Central memory CD8-positive, alpha-beta T cell (primary cell): Measurements from ENCODE around the gene SP4.

ENCODE experiments used
- ATAC-seq: fragments of 150-1000 bp; cut with Tn5 transposase; replicated peaks from 2 replicates; pipeline ENCODE4 v1.10.0; 2022; ENCODE audit warnings: mild to moderate bottlenecking, moderate FRiP score, moderate number of reproducible peaks; ENCODE audit not compliant: poor library complexity, severe bottlenecking; ENCODE audit errors: extremely low read depth
- DNase-seq, 2 donors: peaks; one replicate each; pipeline ENCODE4 v3.0.0; 2021; ENCODE audit warnings: low spot score in 2 of 2
- H3K27ac Mint-ChIP-seq: one replicate; pipeline ENCODE4 v1.8.0; 2022; ENCODE audit warnings: low read depth, mild to moderate bottlenecking, moderate library complexity, mixed read lengths
- H3K27me3 Mint-ChIP-seq: one replicate; pipeline ENCODE4 v1.8.0; 2022; ENCODE audit warnings: mixed read lengths
- H3K36me3 Mint-ChIP-seq: one replicate; pipeline ENCODE4 v1.8.0; 2022; ENCODE audit warnings: mild to moderate bottlenecking, moderate library complexity, mixed read lengths; ENCODE audit not compliant: insufficient read depth
- H3K4me1 Mint-ChIP-seq: one replicate; pipeline ENCODE4 v1.8.0; 2022; ENCODE audit warnings: mixed read lengths
- H3K4me3 Mint-ChIP-seq: one replicate; pipeline ENCODE4 v1.8.0; 2022; ENCODE audit warnings: mild to moderate bottlenecking, moderate library complexity, mixed read lengths
- H3K9me3 Mint-ChIP-seq: one replicate; pipeline ENCODE4 v1.8.0; 2022; ENCODE audit warnings: mixed read lengths

SP4 gene

DNA sequence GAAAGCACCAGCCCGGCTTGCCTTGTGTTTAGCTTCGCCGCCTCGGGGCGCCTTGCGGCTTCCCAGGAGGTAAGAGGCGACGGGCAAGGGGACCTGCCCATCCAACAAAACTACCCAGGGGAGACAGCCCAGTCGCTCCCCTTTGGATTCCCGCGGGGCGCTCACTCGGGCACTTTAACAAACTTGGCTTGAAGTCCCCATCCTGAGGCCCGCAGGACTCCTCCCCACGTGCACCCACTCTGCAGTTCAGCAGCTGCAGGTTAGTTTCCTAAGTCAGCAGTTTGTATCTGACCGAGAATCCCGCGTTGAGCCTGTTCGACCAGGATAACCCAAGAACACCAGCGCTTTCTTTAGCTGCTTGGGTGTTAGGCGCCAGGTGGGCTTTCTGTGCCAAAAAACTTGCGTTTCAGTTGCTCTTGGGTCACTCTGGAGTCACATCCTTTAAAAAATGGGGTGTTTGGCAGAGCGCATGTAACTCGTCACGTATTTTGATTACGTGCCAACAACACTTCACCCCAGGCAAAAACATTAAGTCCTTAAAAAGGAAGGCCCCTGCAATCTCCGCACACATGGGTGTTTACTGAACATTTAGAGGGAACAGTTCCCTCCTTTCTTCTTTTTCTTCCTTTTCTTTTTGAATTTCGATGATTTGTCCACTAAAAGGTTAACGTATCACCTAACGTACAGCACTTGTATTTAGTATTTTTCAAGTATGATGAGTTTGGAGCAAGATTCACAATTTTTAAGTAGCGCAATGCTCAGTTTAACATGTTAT lies 115.8 kb downstream of the SP4 start:
- peak overlapping the region; percentile 43 for H3K4me3 Mint-ChIP-seq
- H3K9me3 Mint-ChIP-seq, result no peaks in the 10 kb centered on the region
- no peaks in the 10 kb centered on the region for H3K36me3 Mint-ChIP-seq
- no peak overlapping the region for H3K27ac Mint-ChIP-seq
- H3K27me3 Mint-ChIP-seq, result peaks cover 81% of the 10 kb centered on the region
- H3K4me1 Mint-ChIP-seq, result peaks cover 5% of the 10 kb centered on the region
- DNase-seq (no peak), ATAC-seq (no peak)

DNA sequence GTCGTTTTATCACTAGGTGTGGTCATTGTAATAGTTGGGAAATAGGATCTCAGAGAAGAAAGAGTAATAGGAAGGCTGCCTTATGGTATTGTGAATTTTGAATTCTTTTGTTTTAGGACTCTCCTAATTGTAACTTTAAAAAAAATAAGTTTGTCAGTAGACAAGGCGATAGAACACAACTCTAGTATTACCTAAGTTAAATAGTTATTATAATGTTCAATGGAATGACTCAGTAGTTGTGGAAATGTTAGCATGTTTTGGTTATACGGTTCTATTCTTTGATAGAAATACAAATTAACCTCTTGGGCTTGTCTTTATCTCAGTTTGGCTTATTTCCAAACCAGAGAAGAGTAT lies 116.4 kb downstream of the SP4 start:
- ATAC-seq (no peak), DNase-seq (no peak)
- no peaks in the 10 kb centered on the region for H3K36me3 Mint-ChIP-seq
- peaks cover 81% of the 10 kb centered on the region for H3K27me3 Mint-ChIP-seq
- H3K27ac Mint-ChIP-seq, result no peak overlapping the region
- peaks cover 5% of the 10 kb centered on the region for H3K4me1 Mint-ChIP-seq
- H3K4me3 Mint-ChIP-seq, result peak overlapping the region; percentile 6
- H3K9me3 Mint-ChIP-seq, result no peaks in the 10 kb centered on the region

DNA sequence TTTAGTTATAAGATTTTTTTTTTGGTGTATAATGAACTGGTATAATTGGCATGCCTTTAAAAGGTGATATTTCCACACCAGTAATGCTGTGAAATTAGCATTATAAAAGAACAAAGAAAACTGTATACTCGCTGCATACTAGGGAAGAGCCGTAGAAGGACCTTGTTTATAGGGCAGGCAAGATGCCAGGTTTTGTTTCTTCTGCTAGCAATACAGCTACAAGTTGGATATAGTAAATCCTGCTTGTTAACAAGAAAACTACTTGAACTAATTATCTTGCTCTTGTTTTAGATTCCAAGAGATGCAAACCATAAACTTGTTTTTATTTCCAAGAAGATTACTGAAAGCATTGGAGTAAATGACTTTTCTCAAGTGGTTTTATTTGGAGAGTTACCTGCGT lies 116.8 kb downstream of the SP4 start:
- no peaks in the 10 kb centered on the region for H3K36me3 Mint-ChIP-seq
- no peak for DNase-seq
- no peaks in the 10 kb centered on the region for H3K9me3 Mint-ChIP-seq
- peaks cover 5% of the 10 kb centered on the region for H3K4me1 Mint-ChIP-seq
- H3K4me3 Mint-ChIP-seq, result no peak overlapping the region
- peaks cover 81% of the 10 kb centered on the region for H3K27me3 Mint-ChIP-seq
- ATAC-seq, result no peak
- H3K27ac Mint-ChIP-seq, result no peak overlapping the region

DNA sequence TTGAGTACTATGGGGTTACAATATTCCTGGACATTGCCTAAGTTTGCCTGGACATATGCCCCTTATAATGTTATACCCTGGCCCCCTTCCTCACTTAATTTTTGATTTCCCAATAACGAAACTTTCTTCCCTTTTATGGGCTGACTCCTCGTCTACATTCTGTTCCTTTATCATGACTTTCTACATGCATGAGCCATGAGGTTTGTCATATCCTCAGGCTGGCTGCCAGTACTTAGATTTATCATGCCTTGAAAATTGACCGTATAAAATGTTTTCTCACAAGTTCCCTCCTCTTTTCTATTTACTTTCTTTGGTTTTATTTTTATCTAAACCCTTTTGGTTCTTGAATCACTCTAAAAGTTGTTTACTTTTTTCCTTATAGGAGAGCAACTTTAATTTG lies 119.6 kb downstream of the SP4 start:
- ATAC-seq (no peak), DNase-seq (no peak)
- H3K27ac Mint-ChIP-seq, result no peak overlapping the region

DNA sequence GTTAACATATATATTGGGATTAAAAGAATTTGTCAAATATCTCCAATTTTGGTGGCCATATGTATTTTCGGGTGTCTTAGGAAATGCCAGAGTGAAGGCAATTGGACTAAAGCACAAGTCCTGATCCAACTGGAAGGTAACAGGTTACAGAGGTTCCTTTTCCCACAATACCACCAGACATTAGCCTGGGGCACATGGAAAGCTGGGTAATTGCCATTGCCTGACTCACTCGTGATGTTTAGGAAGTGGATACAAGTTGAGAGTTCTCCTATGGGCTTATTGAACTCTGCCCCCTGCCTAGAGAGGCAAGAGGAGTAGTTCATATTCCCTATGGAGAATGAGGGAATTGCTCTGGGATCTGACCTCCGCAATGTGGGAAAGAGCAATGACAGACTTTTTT lies 120.6 kb downstream of the SP4 start:
- no peaks in the 10 kb centered on the region for H3K9me3 Mint-ChIP-seq
- no peaks in the 10 kb centered on the region for H3K36me3 Mint-ChIP-seq
- ATAC-seq (no peak), DNase-seq (no peak)
- H3K4me3 Mint-ChIP-seq, result no peak overlapping the region
- H3K4me1 Mint-ChIP-seq, result peaks cover 5% of the 10 kb centered on the region
- peaks cover 62% of the 10 kb centered on the region for H3K27me3 Mint-ChIP-seq
- H3K27ac Mint-ChIP-seq, result no peak overlapping the region

More for the DNA sequence above, 119.6 kb downstream of the SP4 start:
- peaks cover 5% of the 10 kb centered on the region for H3K4me1 Mint-ChIP-seq
- no peaks in the 10 kb centered on the region for H3K36me3 Mint-ChIP-seq
- H3K9me3 Mint-ChIP-seq, result no peaks in the 10 kb centered on the region
- H3K27me3 Mint-ChIP-seq, result peaks cover 71% of the 10 kb centered on the region
- no peak overlapping the region for H3K4me3 Mint-ChIP-seq

DNA sequence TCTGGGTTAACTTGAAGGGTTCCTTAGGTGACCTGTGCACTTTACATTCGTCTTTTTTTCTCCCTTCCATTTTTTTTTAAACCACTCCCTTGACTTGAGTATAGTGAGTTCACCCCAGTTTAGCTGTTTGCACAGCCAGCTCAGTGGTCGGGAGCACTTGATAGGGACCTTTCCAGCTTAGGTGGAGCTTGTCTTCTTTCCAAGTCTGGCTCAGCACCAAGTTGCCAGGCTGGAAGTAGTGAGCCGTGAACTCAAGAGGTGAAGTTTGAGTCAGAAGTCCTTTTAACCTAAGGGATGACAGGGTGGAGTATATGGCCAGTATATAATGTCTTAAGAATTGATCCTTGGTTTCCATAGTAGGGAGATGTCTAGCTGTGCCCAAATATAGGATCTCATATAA lies 122.2 kb downstream of the SP4 start:
- no peaks in the 10 kb centered on the region for H3K36me3 Mint-ChIP-seq
- ATAC-seq (no peak), DNase-seq (no peak)
- H3K4me1 Mint-ChIP-seq, result no peaks in the 10 kb centered on the region
- no peaks in the 10 kb centered on the region for H3K9me3 Mint-ChIP-seq
- H3K27ac Mint-ChIP-seq, result no peak overlapping the region
- no peak overlapping the region for H3K4me3 Mint-ChIP-seq
- peaks cover 46% of the 10 kb centered on the region for H3K27me3 Mint-ChIP-seq

DNA sequence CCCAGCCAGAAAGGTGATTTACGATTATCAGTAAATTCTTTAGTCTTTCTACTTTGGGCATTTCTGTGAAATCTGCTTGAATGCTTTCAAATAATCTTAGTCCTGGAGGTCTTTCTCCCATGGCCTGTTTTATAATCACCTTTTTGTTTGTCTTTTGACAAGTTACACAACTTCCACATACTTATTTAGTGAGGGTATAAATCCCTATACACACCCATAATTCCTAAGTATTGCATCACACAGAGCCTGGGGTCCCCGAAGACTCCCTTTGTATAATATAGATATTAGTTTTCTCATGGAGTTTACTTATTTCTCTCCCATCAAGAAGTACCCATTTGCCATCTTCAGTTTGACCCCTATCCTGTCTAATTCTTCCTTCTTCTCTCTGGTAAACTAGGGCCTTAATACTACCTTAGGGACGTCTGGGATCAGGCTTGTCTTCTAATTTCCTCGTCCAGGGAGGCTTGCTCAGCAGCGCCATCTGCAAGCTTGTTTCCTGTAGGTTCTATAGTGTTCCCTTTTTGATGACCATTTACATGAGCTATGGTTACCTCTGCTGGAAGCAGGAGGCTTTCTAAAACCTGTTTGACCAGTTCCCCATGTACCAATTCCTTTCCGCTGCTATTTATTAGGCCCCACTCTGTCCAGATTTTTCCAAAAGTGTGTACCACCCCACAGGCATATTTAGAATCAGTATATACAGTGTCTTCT lies 123.1 kb downstream of the SP4 start:
- DNase-seq (no peak), ATAC-seq (no peak)
- H3K27me3 Mint-ChIP-seq, result peaks cover 45% of the 10 kb centered on the region
- H3K4me3 Mint-ChIP-seq, result no peak overlapping the region
- H3K27ac Mint-ChIP-seq, result no peak overlapping the region
- H3K4me1 Mint-ChIP-seq, result no peaks in the 10 kb centered on the region
- no peaks in the 10 kb centered on the region for H3K9me3 Mint-ChIP-seq
- no peaks in the 10 kb centered on the region for H3K36me3 Mint-ChIP-seq

DNA sequence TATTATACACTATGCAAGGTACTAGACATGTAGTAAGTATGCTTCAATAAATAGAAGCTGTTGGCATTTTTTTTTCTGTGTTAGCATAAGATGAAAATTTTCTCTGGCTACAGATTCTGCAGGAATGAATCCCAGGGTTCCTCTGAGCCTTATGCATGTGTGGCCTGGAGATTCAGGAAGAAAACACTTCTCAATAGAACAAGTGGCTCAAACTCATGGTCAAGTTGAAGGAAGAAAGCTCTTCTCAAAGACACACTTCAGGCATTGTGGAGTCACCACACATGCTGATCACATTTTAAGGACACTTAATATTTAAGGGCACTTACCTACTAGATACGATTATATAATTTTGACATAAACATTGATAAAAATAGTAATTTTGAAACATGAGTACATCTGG lies 134.5 kb downstream of the SP4 start:
- H3K27ac Mint-ChIP-seq, result no peak overlapping the region
- ATAC-seq, result no peak
- H3K9me3 Mint-ChIP-seq, result no peaks in the 10 kb centered on the region
- no peak overlapping the region for H3K4me3 Mint-ChIP-seq
- H3K4me1 Mint-ChIP-seq, result no peaks in the 10 kb centered on the region
- H3K36me3 Mint-ChIP-seq, result no peaks in the 10 kb centered on the region
- no peak for DNase-seq
- H3K27me3 Mint-ChIP-seq, result peaks cover 8% of the 10 kb centered on the region
